EL (cell line): ENCODE data around the gene SOX5.

ENCODE experiments used
- DNase-seq: peaks from one replicate; pipeline ENCODE4 v3.0.0-alpha.2; 2016

The SOX5 gene

GRCh38 chr12:23949348-23950209 is at the start of gene SOX5:
Gene SOX5, minus strand, starts transcription at chr12:23949670. Its CDS starts 69 bp downstream, at chr12:23949601.
- DNase-seq = no peak

- DNase-seq = no peak
Measured at GRCh38 chr12:23987046-23987445, 37.6 kb upstream of the SOX5 start.

DNA sequence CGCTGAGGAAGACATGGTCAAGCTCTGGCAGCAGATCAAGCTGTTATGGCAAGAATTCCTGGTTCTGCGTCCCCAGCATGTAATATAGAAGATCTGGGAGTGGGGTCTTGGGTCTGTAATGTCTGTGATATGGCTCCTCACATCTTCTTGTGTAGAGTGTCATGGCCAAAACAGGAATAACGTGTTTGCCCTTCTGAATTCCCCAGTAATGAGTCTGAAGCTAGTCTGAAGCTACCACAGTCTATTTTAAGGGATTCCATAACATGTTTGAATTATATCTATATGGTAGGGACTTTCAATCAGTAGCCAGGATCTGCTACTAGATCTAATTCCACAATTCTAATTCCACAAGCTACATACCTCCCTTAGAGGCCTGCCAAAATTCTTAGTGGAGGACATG is 31.4 kb upstream of the SOX5 start:
- no peak for DNase-seq

DNA sequence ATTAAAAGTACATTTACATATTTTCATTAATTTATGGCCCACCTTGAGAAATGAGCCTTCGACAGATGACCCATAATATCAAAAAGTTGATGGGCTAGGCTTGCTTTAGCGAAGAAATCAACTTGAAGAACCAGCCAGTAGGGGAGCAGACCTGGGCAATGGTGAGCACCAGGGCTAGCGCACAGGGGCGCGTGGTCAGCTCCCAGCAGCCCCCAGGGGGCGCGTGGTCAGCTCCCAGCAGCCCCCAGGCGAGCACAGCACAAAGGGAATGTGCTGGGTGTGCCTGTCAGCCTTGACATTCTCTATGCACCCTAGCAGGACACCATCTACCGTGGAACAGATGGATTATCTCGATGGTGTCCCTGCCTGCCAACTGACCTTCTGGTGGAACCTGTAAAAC is 15.3 kb upstream of the SOX5 start:
- no peak for DNase-seq

DNA sequence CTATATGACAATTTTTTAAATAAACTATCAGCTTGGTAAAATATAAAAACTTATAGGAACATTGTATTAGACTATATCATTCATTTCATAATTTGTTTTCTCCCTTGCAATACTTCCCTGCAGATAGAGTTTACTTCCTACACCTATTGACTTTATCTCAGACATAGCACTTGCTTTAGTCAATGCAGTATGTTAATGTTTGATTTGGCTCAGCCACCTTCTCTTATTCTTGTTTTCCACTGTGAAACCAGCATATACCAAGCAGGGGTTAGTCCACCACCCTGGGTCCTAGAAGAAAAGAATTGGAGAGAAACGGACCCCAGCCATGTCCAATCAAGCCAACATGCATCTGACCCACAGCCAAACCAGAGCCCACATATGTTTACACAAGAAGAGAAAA is 10.4 kb upstream of the SOX5 start:
- DNase-seq = no peak

- no peak for DNase-seq
Measured at GRCh38 chr12:23954332-23954731, 4.9 kb upstream of the SOX5 start.

- no peak for DNase-seq
Measured at GRCh38 chr12:23952071-23952470, 2.6 kb upstream of the SOX5 start.

GRCh38 chr12:23950775-23951451 is 1.4 kb upstream of the SOX5 start:
- no peak for DNase-seq

GRCh38 chr12:23950210-23950774 is 822 bp upstream of the SOX5 start:
- no peak for DNase-seq

- DNase-seq = no peak
Measured at GRCh38 chr12:23948291-23948690, 1.2 kb downstream of the SOX5 start.

DNA sequence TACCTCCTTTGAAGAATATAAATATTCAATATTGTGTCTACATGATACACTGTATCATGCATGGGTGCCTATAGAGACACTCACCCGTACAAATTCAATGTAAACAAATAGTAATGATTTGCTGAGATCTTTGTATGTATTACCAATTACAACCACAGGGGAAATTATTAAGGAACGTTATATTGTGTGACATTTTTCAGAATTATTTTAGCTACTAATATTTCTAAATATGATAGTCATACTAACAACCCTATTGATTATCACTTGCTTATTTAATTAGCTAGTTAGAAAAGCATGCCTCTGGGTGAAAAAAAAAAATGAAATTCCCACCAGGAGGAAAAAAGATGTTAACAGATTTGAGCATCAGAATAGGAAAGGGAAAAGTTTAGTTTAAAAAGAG is 2.1 kb downstream of the SOX5 start:
- DNase-seq = no peak

- DNase-seq = no peak
Measured at GRCh38 chr12:23945249-23945648, 4.2 kb downstream of the SOX5 start.

DNA sequence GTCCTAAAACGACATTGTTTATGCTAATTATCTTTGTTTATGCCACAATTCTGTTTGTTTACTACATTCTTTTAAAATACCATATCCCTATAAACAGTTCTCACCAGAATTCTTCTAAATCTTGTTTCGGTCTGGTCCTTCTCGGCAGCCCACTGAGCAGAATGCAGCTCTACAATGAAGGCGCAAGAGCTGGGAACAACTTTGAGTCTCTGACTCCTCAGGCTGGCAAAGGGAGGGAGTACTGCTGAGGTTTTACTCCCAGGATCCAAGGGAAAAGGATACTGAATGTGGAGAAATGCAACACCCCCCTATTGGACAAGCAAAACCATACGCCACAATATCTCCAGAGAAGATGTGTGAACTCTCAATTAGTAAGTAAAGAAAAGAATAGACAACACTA is 5.4 kb downstream of the SOX5 start:
- no peak for DNase-seq

DNA sequence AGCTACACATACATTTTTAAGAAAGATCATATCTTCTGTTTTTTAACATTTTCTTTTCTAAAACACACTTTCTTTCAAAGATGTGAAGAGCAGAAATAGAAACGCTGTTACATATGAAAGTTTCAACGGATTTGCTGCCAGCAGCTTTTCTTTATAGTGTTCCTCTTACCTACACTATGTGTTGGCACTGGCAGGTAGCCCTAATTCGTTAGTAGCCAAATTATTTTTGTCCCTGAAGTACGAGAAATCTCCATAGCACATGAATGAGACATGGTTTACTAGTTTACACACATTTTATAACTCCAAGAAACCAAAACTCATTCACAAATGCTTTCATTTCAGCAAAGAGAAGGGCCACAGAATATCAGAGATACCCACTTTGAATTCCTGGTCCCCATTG is 6.6 kb downstream of the SOX5 start:
- no peak for DNase-seq

DNA sequence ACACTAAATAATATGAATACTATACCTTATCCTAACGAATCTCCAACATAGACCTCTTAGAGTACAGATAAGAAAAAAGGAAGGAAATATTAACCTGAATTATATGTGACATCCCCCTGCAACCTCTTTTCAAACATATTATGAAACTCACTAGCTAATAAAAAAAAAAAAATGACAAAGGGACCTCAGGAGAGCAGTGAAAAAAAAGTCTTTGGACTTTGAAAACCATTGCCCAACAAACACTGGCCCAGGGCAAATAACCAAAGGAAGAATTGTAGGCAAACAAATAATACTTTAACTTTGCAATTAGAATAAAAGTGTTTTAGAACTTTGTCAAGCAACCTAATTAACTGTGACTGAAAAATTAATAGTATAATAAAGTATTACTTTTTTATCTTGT is 7.7 kb downstream of the SOX5 start:
- DNase-seq = no peak

DNA sequence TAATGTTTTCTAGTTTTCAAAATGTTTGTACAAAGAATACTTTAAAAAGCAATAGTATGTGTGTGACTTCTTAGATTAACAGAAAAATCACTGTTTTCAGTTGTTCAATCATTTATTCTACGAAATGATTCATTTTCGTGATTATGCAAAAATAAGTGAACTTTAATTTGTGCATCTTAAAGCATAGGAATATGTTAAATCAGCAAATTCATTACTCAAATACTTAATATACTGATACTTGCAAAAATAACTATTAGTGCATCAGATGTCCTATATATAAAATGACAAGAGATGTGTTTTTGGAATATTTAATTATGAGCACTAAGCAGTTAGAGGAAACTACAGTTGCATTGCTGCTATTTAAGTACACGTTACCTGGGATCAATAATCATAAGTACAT is 11.0 kb downstream of the SOX5 start:
- no peak for DNase-seq

GRCh38 chr12:23931176-23931575 is 18.3 kb downstream of the SOX5 start:
- no peak for DNase-seq

- DNase-seq = no peak
Measured at GRCh38 chr12:23930599-23930998, 18.9 kb downstream of the SOX5 start.

GRCh38 chr12:23929906-23930305 is 19.6 kb downstream of the SOX5 start:
- no peak for DNase-seq

DNA sequence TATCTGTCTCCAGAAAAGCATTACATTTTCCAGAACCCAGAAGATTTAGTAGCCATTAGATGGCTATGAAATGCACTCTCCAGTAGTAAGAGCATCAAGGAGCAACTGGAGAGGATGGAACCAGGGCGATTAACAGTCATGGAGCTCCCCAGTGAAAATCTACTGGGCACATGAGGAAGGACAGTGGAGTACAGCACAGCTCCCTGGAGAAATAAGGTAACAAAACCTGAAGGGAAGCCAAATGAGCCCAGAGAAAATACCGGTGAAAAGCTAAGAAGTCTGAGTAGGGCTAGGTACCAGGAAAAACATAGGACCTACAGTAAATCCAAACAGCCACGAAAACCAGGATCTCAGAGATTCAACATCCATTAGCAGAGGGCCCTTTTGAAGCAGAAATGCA is 21.6 kb downstream of the SOX5 start:
- DNase-seq = no peak

DNA sequence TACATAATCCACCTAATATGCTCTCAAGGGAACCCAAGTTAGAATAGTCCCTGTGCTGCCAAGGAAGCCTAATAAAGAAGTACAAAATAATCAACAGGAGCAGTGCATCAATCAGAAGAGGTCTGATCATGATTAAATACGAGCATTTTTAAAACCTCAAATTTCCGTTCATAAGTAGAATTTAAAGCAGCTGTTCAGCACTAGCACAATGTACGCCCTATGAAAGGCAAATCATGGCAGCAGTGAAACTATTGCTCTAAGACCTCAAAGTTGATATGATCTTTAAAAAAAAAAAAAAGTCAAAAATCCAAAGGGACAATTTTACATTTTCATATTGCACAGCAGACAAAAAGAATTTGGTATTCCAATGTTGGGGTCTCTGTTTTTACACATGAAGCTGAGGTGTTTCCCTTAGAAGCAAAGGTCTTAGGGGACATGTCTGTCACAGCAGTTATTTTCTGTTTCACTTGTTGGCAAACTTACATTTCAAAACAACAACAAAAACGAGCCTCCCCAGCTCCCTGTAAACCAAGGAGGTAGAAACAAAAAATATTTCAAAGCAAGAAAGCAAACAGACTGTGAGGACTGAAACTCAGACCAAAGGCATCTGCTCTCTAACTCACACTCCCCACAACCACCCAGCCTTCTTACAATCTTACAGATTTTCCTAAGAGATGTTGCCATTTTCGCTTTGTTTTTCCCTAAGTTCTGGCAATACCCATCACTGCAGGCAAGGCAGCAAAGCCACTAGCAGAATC is 28.2 kb downstream of the SOX5 start:
- DNase-seq = no peak

DNA sequence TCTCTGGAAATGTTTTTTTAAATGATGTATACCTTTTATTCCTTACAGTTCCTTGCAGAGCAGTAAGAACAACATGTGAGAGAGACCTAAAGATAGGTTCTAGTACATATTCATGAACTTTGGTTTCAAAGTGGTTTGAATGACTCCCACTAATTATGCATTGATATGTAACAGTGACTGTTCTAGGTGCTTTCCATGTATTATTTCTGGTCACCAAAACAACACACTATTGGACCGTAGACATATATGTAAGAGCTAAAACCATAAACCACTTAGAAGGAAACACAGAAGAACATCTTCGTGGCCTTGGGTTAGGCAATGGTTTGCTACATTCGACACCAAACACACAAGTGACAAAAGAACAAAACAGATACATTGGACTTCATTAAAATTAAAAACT is 37.9 kb downstream of the SOX5 start:
- no peak for DNase-seq

DNA sequence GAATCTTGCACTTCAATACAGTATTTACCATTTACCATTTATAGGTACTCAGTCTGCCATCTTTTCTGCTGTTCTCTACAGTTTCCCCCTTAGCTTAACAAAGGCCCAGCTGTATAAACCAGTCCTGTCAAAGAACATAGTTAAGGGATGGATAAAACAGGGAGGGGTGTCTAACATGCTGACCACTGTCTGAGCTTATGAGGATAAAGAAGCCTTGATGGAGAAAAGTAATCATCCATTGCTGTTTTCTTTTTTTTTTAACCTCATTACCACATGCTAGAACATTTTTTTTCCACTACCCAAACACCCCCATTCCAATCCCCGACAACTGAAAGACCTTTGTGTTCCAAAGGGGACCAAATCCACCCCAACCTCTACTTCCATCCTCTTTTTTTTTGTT is 39.9 kb downstream of the SOX5 start:
- DNase-seq = no peak
